Activated T-helper 2 cell treated with anti-CD3 and anti-CD28 coated beads, Interferon-gamma antibody, Interleukin-2, Interleukin-4, amounts not matched to agents 10 μg/mL and 5 μg/mL and 100 μg/mL, durations not matched to agents 14 hours and 24 hours and 36 hours (primary cell): ENCODE results near the gene GID8. TPM values are rescaled to one million over a fixed set of nuclear protein-coding genes. Genes with fewer than 3 reads are reported as not detected.

ENCODE experiments used
- DNase-seq: peaks from one replicate; pipeline ENCODE4 v3.0.0; 2021; ENCODE audit warnings: low spot score
- H3K27ac Mint-ChIP-seq: one replicate; pipeline ENCODE4 v1.8.0; 2021; ENCODE audit warnings: mixed read lengths
- H3K27me3 Mint-ChIP-seq: one replicate; pipeline ENCODE4 v1.8.0; 2021; ENCODE audit warnings: low read depth, mixed read lengths
- H3K36me3 Mint-ChIP-seq: one replicate; pipeline ENCODE4 v1.8.0; 2021; ENCODE audit warnings: low read depth, mixed read lengths
- H3K4me1 Mint-ChIP-seq: one replicate; pipeline ENCODE4 v1.8.0; 2021; ENCODE audit warnings: low read depth, mixed read lengths
- H3K4me3 Mint-ChIP-seq: one replicate; pipeline ENCODE4 v1.8.0; 2021; ENCODE audit warnings: low read depth, mild to moderate bottlenecking, moderate library complexity, mixed read lengths
- H3K9me3 Mint-ChIP-seq: one replicate; pipeline ENCODE4 v1.8.0; 2021; ENCODE audit warnings: mixed read lengths
- intact Hi-C: fragments of 100-400 bp; cut with micrococcal nuclease; formaldehyde crosslinking; loops from one replicate; pipeline ENCODE4 v1.15.1; 2023
- total RNA-seq: library from RNA; stranded (reverse); gene quantifications from 2 replicates; pipeline ENCODE4 v1.2.3, GENCODE V29; 2022

Gene GID8
- total RNA-seq, 1 donor from 2014 or later, result 53.7 TPM

GRCh38 chr20:62927128-62927705 is 10.7 kb upstream of the GID8 start:
- H3K27ac Mint-ChIP-seq, result peak overlapping the region; percentile 75
- intact Hi-C loops, result loop anchor here (5.0 kb wide), 1 partner anchor 65 kb away; the partner anchor contains the start of gene TCFL5

GRCh38 chr20:62928246-62928939 is 9.6 kb upstream of the GID8 start:
- peaks cover 23% of the 10 kb centered on the region for H3K36me3 Mint-ChIP-seq
- H3K9me3 Mint-ChIP-seq, result no peaks in the 10 kb centered on the region
- H3K27ac Mint-ChIP-seq, result peak overlapping the region; percentile 75
- H3K4me3 Mint-ChIP-seq, result peak overlapping the region; percentile 88
- intact Hi-C loops, result loop anchor here (5.0 kb wide), 1 partner anchor 66 kb away; the partner anchor contains the start of gene TCFL5
- peaks cover 49% of the 10 kb centered on the region for H3K4me1 Mint-ChIP-seq
- no peaks in the 10 kb centered on the region for H3K27me3 Mint-ChIP-seq
- DNase-seq, result no peak

More at GRCh38 chr20:62927128-62927705, 10.7 kb upstream of the GID8 start:
- Mint-ChIP-seq H3K36me3 (peaks cover 27% of the 10 kb centered on the region), H3K4me3 (peak overlapping the region; percentile 87), H3K4me1 (peaks cover 51% of the 10 kb centered on the region), H3K27me3 (no peaks in the 10 kb centered on the region), H3K9me3 (no peaks in the 10 kb centered on the region)
- DNase-seq, result no peak

- DNase-seq, result peak; percentile 37
- H3K4me3 Mint-ChIP-seq, result peak overlapping the region; percentile 88
- peak overlapping the region; percentile 75 for H3K27ac Mint-ChIP-seq
- intact Hi-C loops, result loop anchor here (1.0 to 5.0 kb wide), 2 partner anchors 8 to 67 kb away; partner anchors contain the start of gene TCFL5
- peaks cover 47% of the 10 kb centered on the region for H3K4me1 Mint-ChIP-seq
- H3K9me3 Mint-ChIP-seq, result no peaks in the 10 kb centered on the region
- H3K27me3 Mint-ChIP-seq, result no peaks in the 10 kb centered on the region
- peaks cover 22% of the 10 kb centered on the region for H3K36me3 Mint-ChIP-seq
These were observed 8.9 kb upstream of the GID8 start for GRCh38 chr20:62929051-62929538.

- no peak overlapping the region for H3K27ac Mint-ChIP-seq
- intact Hi-C loops, result no loop called here
- H3K4me1 Mint-ChIP-seq, result peaks cover 36% of the 10 kb centered on the region
- H3K27me3 Mint-ChIP-seq, result no peaks in the 10 kb centered on the region
- no peak for DNase-seq
- H3K4me3 Mint-ChIP-seq, result no peak overlapping the region
- peaks cover 7% of the 10 kb centered on the region for H3K36me3 Mint-ChIP-seq
- no peaks in the 10 kb centered on the region for H3K9me3 Mint-ChIP-seq
These were observed 6.5 kb upstream of the GID8 start for GRCh38 chr20:62931464-62931863.

GRCh38 chr20:62933966-62934365 is 4.0 kb upstream of the GID8 start:
- H3K27me3 Mint-ChIP-seq, result no peaks in the 10 kb centered on the region
- no peak for DNase-seq
- no peaks in the 10 kb centered on the region for H3K9me3 Mint-ChIP-seq
- intact Hi-C loops, result no loop called here
- no peak overlapping the region for H3K27ac Mint-ChIP-seq
- no peak overlapping the region for H3K4me3 Mint-ChIP-seq
- H3K36me3 Mint-ChIP-seq, result peaks cover 11% of the 10 kb centered on the region
- H3K4me1 Mint-ChIP-seq, result peaks cover 25% of the 10 kb centered on the region

- Mint-ChIP-seq H3K9me3 (no peaks in the 10 kb centered on the region), H3K27me3 (no peaks in the 10 kb centered on the region), H3K4me3 (no peak overlapping the region), H3K36me3 (peaks cover 21% of the 10 kb centered on the region), H3K27ac (no peak overlapping the region), H3K4me1 (peaks cover 27% of the 10 kb centered on the region)
- intact Hi-C loops, result loop anchor here (5.0 kb wide), 1 partner anchor 138 kb away; the partner anchor contains the start of gene MRGBP
- no peak for DNase-seq
These were observed 2.6 kb upstream of the GID8 start for GRCh38 chr20:62935204-62935967.

GRCh38 chr20:62935968-62936585 is 1.9 kb upstream of the GID8 start:
- no peaks in the 10 kb centered on the region for H3K9me3 Mint-ChIP-seq
- no peaks in the 10 kb centered on the region for H3K27me3 Mint-ChIP-seq
- intact Hi-C loops, result loop anchor here (2.0 to 5.0 kb wide), 2 partner anchors 17 to 139 kb away; partner anchors contain the start of gene MRGBP
- DNase-seq, result no peak
- H3K4me3 Mint-ChIP-seq, result no peak overlapping the region
- peaks cover 27% of the 10 kb centered on the region for H3K36me3 Mint-ChIP-seq
- no peak overlapping the region for H3K27ac Mint-ChIP-seq
- H3K4me1 Mint-ChIP-seq, result peaks cover 28% of the 10 kb centered on the region

- H3K4me1 Mint-ChIP-seq, result peaks cover 26% of the 10 kb centered on the region
- no peaks in the 10 kb centered on the region for H3K9me3 Mint-ChIP-seq
- intact Hi-C loops, result loop anchor here (1.0 to 5.0 kb wide), 4 partner anchors 8 to 140 kb away; partner anchors contain the start of gene MRGBP
- peak overlapping the region; percentile 91 for H3K27ac Mint-ChIP-seq
- no peaks in the 10 kb centered on the region for H3K27me3 Mint-ChIP-seq
- peak; percentile 97 for DNase-seq
- H3K36me3 Mint-ChIP-seq, result peaks cover 41% of the 10 kb centered on the region
- peak overlapping the region; percentile 90 for H3K4me3 Mint-ChIP-seq
These were observed 461 bp upstream of the GID8 start for GRCh38 chr20:62937268-62938104.

GRCh38 chr20:62940875-62941274 is 2.9 kb downstream of the GID8 start:
- Mint-ChIP-seq H3K27me3 (no peaks in the 10 kb centered on the region), H3K4me3 (no peak overlapping the region), H3K9me3 (no peaks in the 10 kb centered on the region), H3K4me1 (peaks cover 23% of the 10 kb centered on the region), H3K27ac (no peak overlapping the region), H3K36me3 (peaks cover 72% of the 10 kb centered on the region)
- intact Hi-C loops, result no loop called here
- no peak for DNase-seq

GRCh38 chr20:62941792-62942191 is 3.8 kb downstream of the GID8 start:
- intact Hi-C loops, result no loop called here
- no peak for DNase-seq

GRCh38 chr20:62942456-62942855 is 4.5 kb downstream of the GID8 start:
- Mint-ChIP-seq H3K36me3 (peaks cover 82% of the 10 kb centered on the region), H3K27me3 (no peaks in the 10 kb centered on the region), H3K27ac (no peak overlapping the region), H3K9me3 (no peaks in the 10 kb centered on the region), H3K4me3 (no peak overlapping the region), H3K4me1 (peaks cover 20% of the 10 kb centered on the region)
- DNase-seq, result no peak
- intact Hi-C loops, result no loop called here

More at GRCh38 chr20:62941792-62942191, 3.8 kb downstream of the GID8 start:
- H3K27me3 Mint-ChIP-seq, result no peaks in the 10 kb centered on the region
- no peak overlapping the region for H3K27ac Mint-ChIP-seq
- peaks cover 23% of the 10 kb centered on the region for H3K4me1 Mint-ChIP-seq
- H3K9me3 Mint-ChIP-seq, result no peaks in the 10 kb centered on the region
- H3K4me3 Mint-ChIP-seq, result no peak overlapping the region
- H3K36me3 Mint-ChIP-seq, result peaks cover 80% of the 10 kb centered on the region
